ENCODE data around the gene BIRC2.

Gene BIRC2

GRCh38 chr11:102330231-102330630, 16.8 kb upstream of the BIRC2 start:
- Histone ChIP-seq H3K4me3 (replicated peaks; ENCODE audit: insufficient read depth, low read length) (no peak overlapping the region), H3K27ac (replicated peaks) (no peak overlapping the region), H3K27me3 (ENCODE audit: insufficient read depth, poor library complexity, severe bottlenecking) (no peaks in the 10 kb centered on the region)
- no peak for TF ChIP-seq GABPA (IDR thresholded peaks at IDR 0.05; ENCODE audit: low read depth)
- TF ChIP-seq SPI1 (IDR thresholded peaks at IDR 0.05; ENCODE audit: borderline replicate concordance, low read depth), result no peak
- TF ChIP-seq POLR2AphosphoS5 (IDR thresholded peaks at IDR 0.05; ENCODE audit: low read depth), result no peak
- TF ChIP-seq CTCF (IDR thresholded peaks at IDR 0.05; ENCODE audit: insufficient read depth, low read length), result no peak
- no peak for TF ChIP-seq REST (IDR thresholded peaks at IDR 0.05; ENCODE audit: insufficient replicate concordance, low read depth)
- no peak for DNase-seq (ENCODE audit: low read depth in 1 of 2, low spot score in 1 of 2)

GRCh38 chr11:102331341-102331740, 15.7 kb upstream of the BIRC2 start:
- Histone ChIP-seq H3K27me3 (ENCODE audit: insufficient read depth, poor library complexity, severe bottlenecking) (no peaks in the 10 kb centered on the region), H3K27ac (replicated peaks) (no peak overlapping the region), H3K4me3 (replicated peaks; ENCODE audit: insufficient read depth, low read length) (no peak overlapping the region)
- no peak for TF ChIP-seq CTCF (IDR thresholded peaks at IDR 0.05; ENCODE audit: insufficient read depth, low read length)
- no peak for TF ChIP-seq GABPA (IDR thresholded peaks at IDR 0.05; ENCODE audit: low read depth)
- TF ChIP-seq REST (IDR thresholded peaks at IDR 0.05; ENCODE audit: insufficient replicate concordance, low read depth), result no peak
- no peak for TF ChIP-seq SPI1 (IDR thresholded peaks at IDR 0.05; ENCODE audit: borderline replicate concordance, low read depth)
- TF ChIP-seq POLR2AphosphoS5 (IDR thresholded peaks at IDR 0.05; ENCODE audit: low read depth), result no peak
- no peak for DNase-seq (ENCODE audit: low read depth in 1 of 2, low spot score in 1 of 2)

DNA sequence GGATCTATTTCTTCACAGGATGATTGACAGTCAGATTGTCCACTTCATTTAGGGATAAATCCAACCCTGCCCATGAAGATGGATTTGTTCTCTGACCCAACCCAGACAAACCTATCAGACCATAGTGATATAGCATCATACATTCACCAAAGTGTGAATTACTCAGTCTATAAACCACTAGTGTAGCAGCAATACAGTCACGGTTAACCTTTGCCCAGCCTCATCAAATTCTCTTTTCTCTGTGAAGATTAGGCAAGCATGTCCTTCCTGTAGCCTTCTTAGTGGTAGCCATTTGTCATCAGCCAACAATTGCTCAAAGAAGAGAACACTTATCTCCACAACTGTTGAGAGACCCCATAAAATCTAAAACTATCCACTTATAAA, 14.4 kb upstream of the BIRC2 start:
- TF ChIP-seq POLR2AphosphoS5 (IDR thresholded peaks at IDR 0.05; ENCODE audit: low read depth) (no peak), CTCF (IDR thresholded peaks at IDR 0.05; ENCODE audit: insufficient read depth, low read length) (no peak), GABPA (IDR thresholded peaks at IDR 0.05; ENCODE audit: low read depth) (no peak), REST (IDR thresholded peaks at IDR 0.05; ENCODE audit: insufficient replicate concordance, low read depth) (no peak), SPI1 (IDR thresholded peaks at IDR 0.05; ENCODE audit: borderline replicate concordance, low read depth) (no peak)
- Histone ChIP-seq H3K27ac (replicated peaks) (no peak overlapping the region), H3K4me3 (replicated peaks; ENCODE audit: insufficient read depth, low read length) (no peak overlapping the region), H3K27me3 (ENCODE audit: insufficient read depth, poor library complexity, severe bottlenecking) (no peaks in the 10 kb centered on the region)
- DNase-seq (ENCODE audit: low read depth in 1 of 2, low spot score in 1 of 2), result no peak
